Ascending aorta (tissue), 2 donors: Measurements from ENCODE around the gene EPB41L4A. TPM values are rescaled to one million over a fixed set of nuclear protein-coding genes. Genes with fewer than 3 reads are reported as not detected.

Source experiments
- DNase-seq, 2 donors: peaks; one replicate each; pipeline ENCODE4 v3.0.0-alpha.2; 2019; ENCODE audit warnings: low spot score in 2 of 2
- H3K27ac ChIP-seq, 2 donors: fragments of 200-600 bp; sonication (generic); one replicate each; pipeline ENCODE4 v1.5.1; 2016 to 2017; ENCODE audit warnings: mild to moderate bottlenecking in 1 of 2
- H3K27me3 ChIP-seq: fragments of 200-600 bp; sonication (generic); one replicate; pipeline ENCODE4 v1.5.1; 2017
- H3K36me3 ChIP-seq, 2 donors: fragments of 200-600 bp; sonication (generic); one replicate each; pipeline ENCODE4 v1.5.1; 2016
- H3K4me1 ChIP-seq, 2 donors: fragments of 200-600 bp; sonication (generic); one replicate each; pipeline ENCODE4 v1.5.1; 2016 to 2017; ENCODE audit warnings: mild to moderate bottlenecking in 1 of 2
- H3K4me3 ChIP-seq, 2 donors: fragments of 200-600 bp; sonication (generic); one replicate each; pipeline ENCODE4 v1.5.1; 2016 to 2017; ENCODE audit warnings: mild to moderate bottlenecking in 1 of 2
- H3K9me3 ChIP-seq, 2 donors: fragments of 200-600 bp; sonication (generic); one replicate each; pipeline ENCODE4 v1.5.1; 2016
- CTCF ChIP-seq, 3 experiments: fragments of 200-600 bp in 2 of 3; fragments of 450-650 bp in 1 of 3; sonication (generic) in 2 of 3; IDR thresholded peaks; one replicate each; pipeline ENCODE4 v1.5.1; 2016 to 2019; ENCODE audit warnings: antibody characterized with exemption in 3 of 3, mild to moderate bottlenecking in 1 of 3, moderate library complexity in 1 of 3
- intact Hi-C: fragments of 100-400 bp; cut with DNase I; formaldehyde crosslinking; loops from one replicate; pipeline ENCODE4 v1.15.1; 2023
- total RNA-seq: library from RNA; depleted of rRNA; stranded (reverse); fragments of >200 nt; gene quantifications from one replicate; pipeline ENCODE4 v1.1.0, GENCODE V29; 2016

EPB41L4A gene
- total RNA-seq, 1 donor from 2014 or later: 9.4 TPM

- Histone ChIP-seq H3K4me3 (no peak overlapping the region), H3K27me3 (no peaks in the 10 kb centered on the region), H3K9me3 (no peaks in the 10 kb centered on the region), H3K27ac (no peak overlapping the region), H3K4me1 (no peaks in the 10 kb centered on the region), H3K36me3 (peaks cover 7 to 15% of the 10 kb centered on the region in 2 donors)
- DNase-seq: no peak
- TF ChIP-seq CTCF (IDR thresholded peaks at IDR 0.05): no peak
- intact Hi-C loops: no loop called here
These were observed 215.8 kb downstream of the EPB41L4A start for GRCh38 chr5:112203229-112203628.

- DNase-seq: no peak
- no peaks in the 10 kb centered on the region for H3K9me3 ChIP-seq
- H3K27ac ChIP-seq: no peak overlapping the region
- no peak for TF ChIP-seq CTCF (IDR thresholded peaks at IDR 0.05)
- H3K27me3 ChIP-seq: no peaks in the 10 kb centered on the region
- H3K36me3 ChIP-seq: peaks cover 7 to 15% of the 10 kb centered on the region in 2 donors
- H3K4me1 ChIP-seq: no peaks in the 10 kb centered on the region
- H3K4me3 ChIP-seq: no peak overlapping the region
- intact Hi-C loops: no loop called here
These were observed 216.4 kb downstream of the EPB41L4A start for GRCh38 chr5:112202694-112203093.

- no peak for DNase-seq
- H3K27ac ChIP-seq: no peak overlapping the region
- H3K4me3 ChIP-seq: no peak overlapping the region
- no peaks in the 10 kb centered on the region for H3K27me3 ChIP-seq
- intact Hi-C loops: no loop called here
- no peak for TF ChIP-seq CTCF (IDR thresholded peaks at IDR 0.05)
- H3K9me3 ChIP-seq: no peaks in the 10 kb centered on the region
- H3K36me3 ChIP-seq: peaks cover 7 to 15% of the 10 kb centered on the region in 2 donors
- no peaks in the 10 kb centered on the region for H3K4me1 ChIP-seq
These were observed 217.9 kb downstream of the EPB41L4A start for GRCh38 chr5:112201141-112201540.

- Histone ChIP-seq H3K27me3 (no peaks in the 10 kb centered on the region), H3K9me3 (no peaks in the 10 kb centered on the region), H3K27ac (no peak overlapping the region), H3K4me3 (no peak overlapping the region), H3K4me1 (no peaks in the 10 kb centered on the region), H3K36me3 (peaks cover 7 to 21% of the 10 kb centered on the region in 2 donors)
- intact Hi-C loops: no loop called here
- no peak for DNase-seq
- no peak for TF ChIP-seq CTCF (IDR thresholded peaks at IDR 0.05)
These were observed 218.9 kb downstream of the EPB41L4A start for GRCh38 chr5:112200131-112200530.

GRCh38 chr5:112196584-112196983, 222.5 kb downstream of the EPB41L4A start:
- intact Hi-C loops: no loop called here
- TF ChIP-seq CTCF (IDR thresholded peaks at IDR 0.05): no peak
- no peaks in the 10 kb centered on the region for H3K27me3 ChIP-seq
- no peak for DNase-seq
- no peak overlapping the region for H3K27ac ChIP-seq
- no peaks in the 10 kb centered on the region for H3K9me3 ChIP-seq
- no peak overlapping the region for H3K4me3 ChIP-seq
- no peaks in the 10 kb centered on the region for H3K4me1 ChIP-seq
- H3K36me3 ChIP-seq: peaks cover 3 to 27% of the 10 kb centered on the region in 2 donors

GRCh38 chr5:112195924-112196323, 223.2 kb downstream of the EPB41L4A start:
- no peak overlapping the region for H3K4me3 ChIP-seq
- no peaks in the 10 kb centered on the region for H3K4me1 ChIP-seq
- no peaks in the 10 kb centered on the region for H3K9me3 ChIP-seq
- no peak overlapping the region for H3K27ac ChIP-seq
- H3K27me3 ChIP-seq: no peaks in the 10 kb centered on the region
- DNase-seq: no peak
- peaks cover 0 to 24% of the 10 kb centered on the region in 2 donors for H3K36me3 ChIP-seq
- intact Hi-C loops: no loop called here
- no peak for TF ChIP-seq CTCF (IDR thresholded peaks at IDR 0.05)
